ENCODE data around the gene NFIC. TPM values are rescaled to one million over a fixed set of nuclear protein-coding genes. Genes with fewer than 3 reads are reported as not detected.

Gene NFIC
- polyA plus RNA-seq, 2 of the 4 experiments (the other 2 are of a cell fraction): 2.6 to 34.9 TPM

DNA sequence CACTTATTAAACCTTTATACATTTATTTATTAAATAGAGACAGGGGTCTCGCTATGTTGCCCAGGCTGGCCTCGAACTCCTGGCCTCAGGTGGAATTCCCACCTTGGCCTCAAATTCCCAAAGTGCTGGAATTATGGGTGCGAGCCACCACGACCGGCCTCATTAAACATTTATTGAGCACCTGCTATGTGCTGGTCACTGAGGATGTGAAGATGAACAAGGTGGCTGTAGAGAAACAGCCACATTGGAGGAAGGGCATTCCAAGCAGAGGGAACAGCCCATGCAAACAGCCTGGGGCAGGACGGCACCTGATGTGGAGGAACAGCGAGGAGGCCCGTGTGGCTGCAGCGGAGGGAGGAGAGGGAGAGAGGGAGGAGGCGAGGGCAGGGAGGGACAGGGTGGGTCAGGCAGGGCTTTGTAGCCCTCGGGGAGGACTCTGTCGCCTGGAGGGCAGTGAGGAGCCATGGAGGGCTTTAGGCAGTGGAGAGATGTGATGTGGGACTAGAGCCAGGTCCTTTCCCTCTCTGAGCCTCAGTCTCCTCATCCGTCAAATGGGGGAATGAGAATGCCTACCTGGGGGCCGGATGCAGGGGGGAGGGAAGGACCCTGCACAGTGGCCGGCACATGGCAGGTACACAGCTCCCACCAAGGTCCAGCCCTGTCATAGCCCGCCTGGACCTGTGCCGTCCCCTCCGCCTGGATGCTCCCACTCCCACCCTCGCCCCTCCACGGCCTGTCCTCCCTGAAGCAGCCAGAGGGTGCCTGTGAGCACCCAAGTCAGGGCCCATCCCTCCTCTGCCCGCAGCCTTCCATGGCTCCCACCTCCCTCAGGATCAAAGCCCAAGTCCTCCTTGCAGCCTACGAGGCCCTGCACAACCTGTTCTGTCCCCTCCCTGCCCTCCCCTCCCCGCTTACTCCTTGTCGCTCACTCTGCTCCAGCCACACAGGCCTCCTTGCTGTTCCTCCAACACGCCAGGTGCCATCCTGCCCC is 21.5 kb upstream of the NFIC start:
- TF ChIP-seq ZFP36 (IDR thresholded peaks at IDR 0.05; ENCODE audit: borderline replicate concordance, partially characterized antibody): peak; percentile 24
- TF ChIP-seq RARB (CRISPR knock-in tag; IDR thresholded peaks at IDR 0.05): no peak
- 0 out of 2 replicates have a peak, but pooled peaks have one; percentile 27 for TF ChIP-seq KDM1A (IDR thresholded peaks at IDR 0.05; ENCODE audit: low read depth)
- DNase-seq (ENCODE audit: low read depth in 1 of 2, low spot score in 1 of 2): no peak
- Histone ChIP-seq H3K4me2 (peak overlapping the region; percentile 89), H3K27ac (peak overlapping the region; percentile 62 to 93; a peak in 5 of 6 replicates), H3K4me1 (peaks cover 30% of the 10 kb centered on the region), H3K9me3 (no peaks in the 10 kb centered on the region), H3K4me3 (no peak overlapping the region)
- ChIA-PET POLR2A (no interaction called here), CTCF (interaction anchor here (0.8 kb wide), 1 partner anchor 19 kb away, joined by 3 read pairs; no protein-coding TSS in a partner anchor)
- no peak for ATAC-seq
- FAIRE-seq: no peak
- 69% methylated on average over 16 of the region's 25 CpGs for WGBS (ENCODE audit: missing lambda C conversion rate)

DNA sequence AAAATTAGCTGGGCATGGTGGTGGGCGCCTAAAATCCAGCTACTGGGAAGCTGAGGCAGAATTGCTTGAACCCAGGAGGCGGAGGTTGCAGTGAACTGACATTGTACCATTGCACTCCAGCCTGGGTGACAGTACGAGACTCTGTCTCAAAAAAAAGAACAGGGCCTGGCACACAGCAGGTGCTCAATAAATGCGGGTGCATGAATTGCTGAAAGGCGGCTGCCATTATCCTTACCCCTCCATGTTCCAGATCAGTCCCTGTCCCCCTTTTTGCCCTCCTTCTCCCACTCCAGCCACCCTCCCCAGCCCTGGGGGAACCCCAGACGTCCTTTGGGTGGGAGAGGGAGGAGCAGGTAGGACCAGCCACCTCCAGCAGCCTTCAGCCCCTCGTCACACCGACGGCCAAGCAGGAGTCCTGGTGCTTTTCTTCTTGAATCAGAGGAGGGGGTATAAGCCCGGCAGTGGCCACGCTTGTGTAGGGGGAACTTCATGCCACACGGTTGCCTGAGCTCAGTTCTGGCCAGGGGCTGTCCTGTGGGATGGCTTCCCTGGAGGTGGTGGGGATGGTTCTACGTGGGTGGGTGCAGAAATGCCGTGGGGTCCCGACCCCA is 20.4 kb upstream of the NFIC start:
- H3K9me3 ChIP-seq: no peaks in the 10 kb centered on the region
- H3K4me1 ChIP-seq: peaks cover 30% of the 10 kb centered on the region
- peak overlapping the region; percentile 55; the same call in 2 of the 3 replicates for H3K4me2 ChIP-seq
- POLR2A ChIA-PET: no interaction called here
- CTCF ChIA-PET: interaction anchor here (0.8 to 1.1 kb wide), 2 partner anchors 15 to 83 kb away, joined by 3 to 6 read pairs; no protein-coding TSS in a partner anchor
- peak overlapping the region; percentile 73 to 93 for H3K27ac ChIP-seq
- 79% methylated on average over 14 of the region's 15 CpGs for WGBS (ENCODE audit: missing lambda C conversion rate)
- ATAC-seq (no peak), DNase-seq (ENCODE audit: low read depth in 1 of 2, low spot score in 1 of 2) (no peak), FAIRE-seq (no peak)
- TF ChIP-seq TP53 (CRISPR knock-in tag; IDR thresholded peaks at IDR 0.05): no peak
- TF ChIP-seq, protein P1, sequence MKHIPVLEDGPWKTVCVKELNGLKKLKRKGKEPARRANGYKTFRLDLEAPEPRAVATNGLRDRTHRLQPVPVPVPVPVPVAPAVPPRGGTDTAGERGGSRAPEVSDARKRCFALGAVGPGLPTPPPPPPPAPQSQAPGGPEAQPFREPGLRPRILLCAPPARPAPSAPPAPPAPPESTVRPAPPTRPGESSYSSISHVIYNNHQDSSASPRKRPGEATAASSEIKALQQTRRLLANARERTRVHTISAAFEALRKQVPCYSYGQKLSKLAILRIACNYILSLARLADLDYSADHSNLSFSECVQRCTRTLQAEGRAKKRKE (CRISPR knock-in tag; IDR thresholded peaks at IDR 0.05; ENCODE audit: low read depth): no peak
- TF ChIP-seq HDAC2 (IDR thresholded peaks at IDR 0.05): no peak
- no peak for TF ChIP-seq ZNF302 (CRISPR knock-in tag; IDR thresholded peaks at IDR 0.05)
- no peak for TF ChIP-seq HEYL (CRISPR knock-in tag; IDR thresholded peaks at IDR 0.05)
- TF ChIP-seq RFX5 (IDR thresholded peaks at IDR 0.05): no peak
- no peak for TF ChIP-seq CBX8 (IDR thresholded peaks at IDR 0.05)
- no peak for TF ChIP-seq JUN (IDR thresholded peaks at IDR 0.05)
- no peak for TF ChIP-seq NPAS2 (CRISPR knock-in tag; IDR thresholded peaks at IDR 0.05; ENCODE audit: borderline replicate concordance)
- TF ChIP-seq, protein P2, sequence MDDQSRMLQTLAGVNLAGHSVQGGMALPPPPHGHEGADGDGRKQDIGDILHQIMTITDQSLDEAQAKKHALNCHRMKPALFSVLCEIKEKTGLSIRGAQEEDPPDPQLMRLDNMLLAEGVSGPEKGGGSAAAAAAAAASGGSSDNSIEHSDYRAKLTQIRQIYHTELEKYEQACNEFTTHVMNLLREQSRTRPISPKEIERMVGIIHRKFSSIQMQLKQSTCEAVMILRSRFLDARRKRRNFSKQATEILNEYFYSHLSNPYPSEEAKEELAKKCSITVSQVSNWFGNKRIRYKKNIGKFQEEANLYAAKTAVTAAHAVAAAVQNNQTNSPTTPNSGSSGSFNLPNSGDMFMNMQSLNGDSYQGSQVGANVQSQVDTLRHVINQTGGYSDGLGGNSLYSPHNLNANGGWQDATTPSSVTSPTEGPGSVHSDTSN (IDR thresholded peaks at IDR 0.05): no peak
- TF ChIP-seq, protein P3, sequence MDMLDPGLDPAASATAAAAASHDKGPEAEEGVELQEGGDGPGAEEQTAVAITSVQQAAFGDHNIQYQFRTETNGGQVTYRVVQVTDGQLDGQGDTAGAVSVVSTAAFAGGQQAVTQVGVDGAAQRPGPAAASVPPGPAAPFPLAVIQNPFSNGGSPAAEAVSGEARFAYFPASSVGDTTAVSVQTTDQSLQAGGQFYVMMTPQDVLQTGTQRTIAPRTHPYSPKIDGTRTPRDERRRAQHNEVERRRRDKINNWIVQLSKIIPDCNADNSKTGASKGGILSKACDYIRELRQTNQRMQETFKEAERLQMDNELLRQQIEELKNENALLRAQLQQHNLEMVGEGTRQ (IDR thresholded peaks at IDR 0.05): no peak
- no peak for TF ChIP-seq ZC3H11A (IDR thresholded peaks at IDR 0.05)
- no peak for TF ChIP-seq JUNB (IDR thresholded peaks at IDR 0.05)
- TF ChIP-seq FOSL2 (IDR thresholded peaks at IDR 0.05): no peak
- TF ChIP-seq FOSL2 (CRISPR knock-in tag; IDR thresholded peaks at IDR 0.05): no peak
- H3K4me3 ChIP-seq: no peak overlapping the region

DNA sequence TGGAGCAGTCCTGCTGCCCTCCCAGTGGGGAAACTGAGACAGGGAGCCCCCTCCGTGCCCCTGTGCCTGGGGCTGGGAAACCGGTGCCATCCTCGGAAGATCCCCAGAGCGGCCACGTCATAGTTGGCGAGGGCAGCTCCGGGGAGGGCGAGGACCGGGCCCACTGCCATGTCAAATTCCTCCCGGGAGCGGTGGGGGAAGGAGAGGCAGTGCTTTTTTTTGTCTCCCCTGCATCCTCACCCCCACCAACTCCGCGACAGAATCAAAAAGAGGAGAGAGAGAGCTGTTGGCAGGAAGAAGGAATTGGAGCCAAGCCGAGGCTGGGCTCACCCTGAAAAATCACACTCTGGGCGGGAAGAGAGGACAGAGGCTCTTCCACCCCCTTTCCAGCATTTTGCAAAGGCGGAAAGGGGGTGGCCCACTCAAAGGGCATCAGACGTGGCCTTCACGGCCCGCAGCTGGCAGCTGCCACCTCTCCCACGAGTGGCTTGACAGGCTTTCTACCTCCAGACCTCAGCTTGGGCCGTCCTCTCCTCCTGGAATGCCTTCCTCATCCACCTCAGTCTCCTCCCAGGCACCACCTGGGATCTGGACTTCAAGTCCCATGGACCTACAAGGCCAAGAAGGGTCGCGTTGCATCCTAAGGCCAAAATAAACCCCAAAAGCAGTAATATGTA is 19.6 kb upstream of the NFIC start:
- POLR2A ChIA-PET: no interaction called here
- H3K4me3 ChIP-seq: no peak overlapping the region
- WGBS (ENCODE audit: missing lambda C conversion rate): 42% methylated on average over 15 of the region's 23 CpGs
- no peaks in the 10 kb centered on the region for H3K9me3 ChIP-seq
- CTCF ChIA-PET: interaction anchor here (0.8 to 1.1 kb wide), 2 partner anchors 16 to 83 kb away, joined by 3 to 6 read pairs; no protein-coding TSS in a partner anchor
- no peak for FAIRE-seq
- peak overlapping the region; percentile 73 to 93 for H3K27ac ChIP-seq
- H3K4me2 ChIP-seq: peak overlapping the region; percentile 55
- no peak for ATAC-seq
- no peak for DNase-seq (ENCODE audit: low read depth in 1 of 2, low spot score in 1 of 2)
- peaks cover 30% of the 10 kb centered on the region for H3K4me1 ChIP-seq
- no peak for TF ChIP-seq KDM5A (IDR thresholded peaks at IDR 0.05)
- TF ChIP-seq, protein P4, sequence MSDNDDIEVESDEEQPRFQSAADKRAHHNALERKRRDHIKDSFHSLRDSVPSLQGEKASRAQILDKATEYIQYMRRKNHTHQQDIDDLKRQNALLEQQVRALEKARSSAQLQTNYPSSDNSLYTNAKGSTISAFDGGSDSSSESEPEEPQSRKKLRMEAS (IDR thresholded peaks at IDR 0.05): peak; percentile 36; the same call in 1 of the 2 replicates

All from A549 (cell line).